HepG2 (cell line): Measurements from ENCODE around the gene CERS4. TPM values are rescaled to one million over a fixed set of nuclear protein-coding genes. Genes with fewer than 3 reads are reported as not detected.

Experiments
- CREB3 ChIP-seq: sonication (generic); formaldehyde crosslinking; IDR thresholded peaks from 2 replicates; pipeline ENCODE4 v1.5.0; 2020; ENCODE audit warnings: missing genetic modification reagents
- GFI1 ChIP-seq: sonication (generic); formaldehyde crosslinking; IDR thresholded peaks from 2 replicates; pipeline ENCODE4 v1.5.0; 2020; ENCODE audit warnings: missing genetic modification reagents, mild to moderate bottlenecking, borderline replicate concordance
- GLI4 ChIP-seq: sonication (generic); formaldehyde crosslinking; IDR thresholded peaks from 2 replicates; pipeline ENCODE4 v1.5.1; 2020; ENCODE audit warnings: missing genetic modification reagents, mild to moderate bottlenecking, moderate library complexity, borderline replicate concordance
- IRF1 ChIP-seq: sonication (generic); formaldehyde crosslinking; IDR thresholded peaks from 2 replicates; pipeline ENCODE4 v1.4.0; 2020; ENCODE audit warnings: low read depth, mild to moderate bottlenecking, missing genetic modification reagents
- MEIS2 ChIP-seq: sonication (generic); formaldehyde crosslinking; IDR thresholded peaks from 2 replicates; pipeline ENCODE4 v1.9.0; 2021; ENCODE audit warnings: mild to moderate bottlenecking, missing genetic modification reagents
- NFIB ChIP-seq: sonication (generic); formaldehyde crosslinking; IDR thresholded peaks from 2 replicates; pipeline ENCODE4 v1.9.0; 2021; ENCODE audit warnings: missing genetic modification reagents, mild to moderate bottlenecking, borderline replicate concordance
- NR2C2 ChIP-seq: sonication (generic); formaldehyde crosslinking; IDR thresholded peaks from 2 replicates; pipeline ENCODE4 v1.4.0; 2020; ENCODE audit warnings: missing genetic modification reagents, mild to moderate bottlenecking, moderate library complexity, borderline replicate concordance
- TP53 ChIP-seq: sonication (generic); formaldehyde crosslinking; conservative IDR thresholded peaks from 2 replicates; pipeline ENCODE4 v1.4.0; 2020; ENCODE audit warnings: missing genetic modification reagents
- YEATS2 ChIP-seq: sonication (generic); formaldehyde crosslinking; IDR thresholded peaks from 2 replicates; pipeline ENCODE4 v1.4.0; 2020; ENCODE audit warnings: missing genetic modification reagents, borderline replicate concordance
- ZBTB14 ChIP-seq: sonication (generic); formaldehyde crosslinking; IDR thresholded peaks from 2 replicates; pipeline ENCODE4 v1.4.0; 2020; ENCODE audit warnings: missing genetic modification reagents
- ZBTB3 ChIP-seq: sonication (generic); formaldehyde crosslinking; IDR thresholded peaks from 2 replicates; pipeline ENCODE4 v1.4.0; 2020; ENCODE audit warnings: low read depth, mild to moderate bottlenecking, moderate library complexity, missing genetic modification reagents, borderline replicate concordance
- ZC3H4 ChIP-seq: sonication (generic); formaldehyde crosslinking; IDR thresholded peaks from 2 replicates; pipeline ENCODE4 v1.4.0; 2020; ENCODE audit warnings: missing genetic modification reagents, borderline replicate concordance
- ZMYM2 ChIP-seq: sonication (generic); formaldehyde crosslinking; IDR thresholded peaks from 2 replicates; pipeline ENCODE4 v1.8.0; 2022; ENCODE audit warnings: mild to moderate bottlenecking, missing genetic modification reagents
- ZNF101 ChIP-seq: sonication (generic); formaldehyde crosslinking; IDR thresholded peaks from 2 replicates; pipeline ENCODE4 v1.4.0; 2020; ENCODE audit warnings: mild to moderate bottlenecking, low read depth, missing genetic modification reagents, borderline replicate concordance
- ZNF138 ChIP-seq: sonication (generic); formaldehyde crosslinking; IDR thresholded peaks from 2 replicates; pipeline ENCODE4 v1.5.0; 2020; ENCODE audit warnings: mild to moderate bottlenecking, low read depth, missing genetic modification reagents
- ZNF253 ChIP-seq: sonication (generic); formaldehyde crosslinking; IDR thresholded peaks from 2 replicates; pipeline ENCODE4 v1.8.0; 2022; ENCODE audit warnings: mild to moderate bottlenecking, missing genetic modification reagents, borderline replicate concordance
- ZNF639 ChIP-seq: conservative IDR thresholded peaks from 2 replicates; pipeline ENCODE4 v1.6.1; 2018; ENCODE audit warnings: missing genetic modification reagents
- ZNF792 ChIP-seq: IDR thresholded peaks from 2 replicates; pipeline ENCODE4 v1.6.1; 2016
- polyA plus RNA-seq, 8 experiments: library from polyadenylated mRNA; depleted of rRNA in 3 of 8; stranded (reverse) in 7 of 8; unstranded in 1 of 8; fragments of >200 nt; fragmentation: Illumina TruSeq in 4 of 8; extraction: Trizol in 4 of 8; gene quantifications; 2 replicates each; pipeline versions ENCODE4 v1.2.1 to v1.2.3, GENCODE V29; 2011 to 2016; ENCODE audit warnings: low read depth in 4 of 8, missing spikeins in 1 of 8, mixed read lengths in 1 of 8; ENCODE audit not compliant: insufficient read depth in 1 of 8
- total RNA-seq, 5 experiments: library from RNA; depleted of rRNA; stranded (reverse); fragments of >200 nt; fragmentation: Illumina TruSeq; extraction: Trizol; gene quantifications; 2 replicates each; pipeline ENCODE4 v1.2.3, GENCODE V29; 2016; ENCODE audit warnings: low read depth in 1 of 5
- TF ChIP-seq, protein P1 (sequence below), 2 experiments: sonication (generic) in 1 of 2; formaldehyde crosslinking in 1 of 2; IDR thresholded peaks; 2 replicates each; pipeline versions ENCODE4 v1.4.0 to v1.6.1; 2016 to 2020; ENCODE audit warnings: borderline replicate concordance in 1 of 2, low read depth in 1 of 2, mild to moderate bottlenecking in 1 of 2, missing genetic modification reagents in 1 of 2

Gene CERS4
- total and polyA plus RNA-seq, 2 of the 13 experiments (the other 11 are each of a cell fraction or from before 2014, with no cell fraction given): 74.7 to 83.5 TPM

- TF ChIP-seq IRF1 (no peak), ZBTB14 (no peak), ZNF253 (CRISPR knock-in tag) (no peak), CREB3 (CRISPR knock-in tag) (no peak), YEATS2 (peak; percentile 40; the same call in 1 of the 2 replicates), ZC3H4 (CRISPR knock-in tag) (no peak), GFI1 (CRISPR knock-in tag) (0 out of 2 replicates have a peak, but pooled peaks have one; percentile 18), ZBTB3 (CRISPR knock-in tag) (no peak), MEIS2 (CRISPR knock-in tag) (no peak), ZNF138 (CRISPR knock-in tag) (no peak), ZNF792 (peak; percentile 83; the same call in 1 of the 2 replicates), ZNF101 (no peak), NFIB (CRISPR knock-in tag) (no peak), TP53 (CRISPR knock-in tag) (no peak), ZMYM2 (no peak), GLI4 (no peak), ZNF639 (CRISPR knock-in tag) (no peak), NR2C2 (CRISPR knock-in tag) (no peak; the same call in 1 of the 2 replicates)
- TF ChIP-seq, protein P1, sequence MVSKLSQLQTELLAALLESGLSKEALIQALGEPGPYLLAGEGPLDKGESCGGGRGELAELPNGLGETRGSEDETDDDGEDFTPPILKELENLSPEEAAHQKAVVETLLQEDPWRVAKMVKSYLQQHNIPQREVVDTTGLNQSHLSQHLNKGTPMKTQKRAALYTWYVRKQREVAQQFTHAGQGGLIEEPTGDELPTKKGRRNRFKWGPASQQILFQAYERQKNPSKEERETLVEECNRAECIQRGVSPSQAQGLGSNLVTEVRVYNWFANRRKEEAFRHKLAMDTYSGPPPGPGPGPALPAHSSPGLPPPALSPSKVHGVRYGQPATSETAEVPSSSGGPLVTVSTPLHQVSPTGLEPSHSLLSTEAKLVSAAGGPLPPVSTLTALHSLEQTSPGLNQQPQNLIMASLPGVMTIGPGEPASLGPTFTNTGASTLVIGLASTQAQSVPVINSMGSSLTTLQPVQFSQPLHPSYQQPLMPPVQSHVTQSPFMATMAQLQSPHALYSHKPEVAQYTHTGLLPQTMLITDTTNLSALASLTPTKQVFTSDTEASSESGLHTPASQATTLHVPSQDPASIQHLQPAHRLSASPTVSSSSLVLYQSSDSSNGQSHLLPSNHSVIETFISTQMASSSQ (IDR thresholded peaks at IDR 0.05; ENCODE audit: low read depth): peak; percentile 61; the same call in 1 of the 2 replicates
- TF ChIP-seq, protein P1 (CRISPR knock-in tag; IDR thresholded peaks at IDR 0.05; ENCODE audit: borderline replicate concordance): peak; percentile 85
Observed at GRCh38 chr19:8240274-8241229, 31.4 kb downstream of the CERS4 start (continued).
